OCI-LY1 (cell line): ENCODE measurements around the gene ZFYVE26.

ENCODE experiments used
- H2AFZ ChIP-seq: fragments of 200-600 bp; sonication (generic), shearing (Covaris generic); 2 replicates; pipeline ENCODE4 v1.6.0; 2014; ENCODE audit warnings: antibody characterized with exemption, mild to moderate bottlenecking, low read length
- H3F3A ChIP-seq: fragments of 200-600 bp; sonication (generic), shearing (Covaris generic); 2 replicates; pipeline ENCODE4 v1.6.0; 2014; ENCODE audit warnings: mild to moderate bottlenecking, antibody characterized with exemption, low read length, moderate library complexity; ENCODE audit not compliant: insufficient read depth
- H3K27ac ChIP-seq: fragments of 200-600 bp; sonication (generic); 2 replicates; pipeline ENCODE4 v1.5.1; 2014; ENCODE audit warnings: low read length, mixed run types, mild to moderate bottlenecking, low read depth; ENCODE audit not compliant: poor library complexity, severe bottlenecking
- H3K27me3 ChIP-seq: fragments of 200-600 bp; sonication (generic); 2 replicates; pipeline ENCODE4 v1.6.0; 2014; ENCODE audit warnings: antibody characterized with exemption, mild to moderate bottlenecking, low read length, moderate library complexity; ENCODE audit not compliant: insufficient read depth
- H3K36me3 ChIP-seq: fragments of 200-600 bp; sonication (generic); 2 replicates; pipeline ENCODE4 v1.6.1; 2014; ENCODE audit warnings: mild to moderate bottlenecking, antibody characterized with exemption, low read length, moderate library complexity, mixed read lengths; ENCODE audit not compliant: insufficient read depth
- H3K4me1 ChIP-seq: fragments of 200-600 bp; sonication (generic); 2 replicates; pipeline ENCODE4 v1.5.1; 2014; ENCODE audit warnings: mild to moderate bottlenecking, low read length, moderate library complexity; ENCODE audit not compliant: insufficient read depth, severe bottlenecking
- H3K4me2 ChIP-seq: fragments of 200-600 bp; sonication (generic), shearing (Covaris generic); 2 replicates; pipeline ENCODE4 v1.6.1; 2014; ENCODE audit warnings: low read length
- H3K4me3 ChIP-seq: fragments of 200-600 bp; sonication (generic); 2 replicates; pipeline ENCODE4 v1.5.1; 2014; ENCODE audit warnings: low read length, low read depth, mild to moderate bottlenecking, mixed read lengths; ENCODE audit not compliant: poor library complexity, severe bottlenecking
- H3K79me2 ChIP-seq: fragments of 200-600 bp; shearing (Covaris generic); 2 replicates; pipeline ENCODE4 v1.6.1; 2016; ENCODE audit warnings: mixed run types, low read length, mixed read lengths; ENCODE audit not compliant: insufficient read depth
- H3K9ac ChIP-seq: fragments of 200-600 bp; sonication (generic), shearing (Covaris generic); 2 replicates; pipeline ENCODE4 v1.6.1; 2014; ENCODE audit warnings: mild to moderate bottlenecking, low read length, mixed read lengths
- H3K9me2 ChIP-seq: fragments of 200-600 bp; sonication (generic), shearing (Covaris generic); 2 replicates; pipeline ENCODE4 v1.6.1; 2014; ENCODE audit warnings: low read depth, mild to moderate bottlenecking, low read length, mixed read lengths
- H3K9me3 ChIP-seq: fragments of 200-600 bp; shearing (Covaris generic); 2 replicates; pipeline ENCODE4 v1.6.1; 2014; ENCODE audit warnings: low read length, mixed read lengths
- H4K20me1 ChIP-seq: fragments of 200-600 bp; sonication (generic), shearing (Covaris generic); 2 replicates; pipeline ENCODE4 v1.6.0; 2016; ENCODE audit warnings: mild to moderate bottlenecking, low read length; ENCODE audit not compliant: insufficient read depth
- CTCF ChIP-seq: fragments of 200-600 bp; sonication (generic), shearing (Covaris generic); IDR thresholded peaks from 2 replicates; pipeline ENCODE4 v1.5.1; 2017; ENCODE audit warnings: mild to moderate bottlenecking, antibody characterized with exemption, low read length, moderate library complexity, mixed read lengths
- EZH2 ChIP-seq: fragments of 200-600 bp; sonication (generic), shearing (Covaris generic); IDR thresholded peaks from 2 replicates; pipeline ENCODE4 v1.8.0; 2017; ENCODE audit warnings: borderline replicate concordance, mixed run types, mild to moderate bottlenecking, antibody characterized with exemption, low read length, moderate library complexity, mixed read lengths

The ZFYVE26 gene

GRCh38 chr14:67735336-67736147, 80.8 kb downstream of the ZFYVE26 start:
- H3K36me3 ChIP-seq: no peaks in the 10 kb centered on the region
- no peaks in the 10 kb centered on the region for H3K4me1 ChIP-seq
- no peaks in the 10 kb centered on the region for H3K9me3 ChIP-seq
- TF ChIP-seq CTCF: no peak
- TF ChIP-seq EZH2: no peak
- H3K27me3 ChIP-seq: no peaks in the 10 kb centered on the region; the same call in 1 of the 2 replicates
- H4K20me1 ChIP-seq: no peaks in the 10 kb centered on the region
- no peak overlapping the region for H3K9ac ChIP-seq
- no peak overlapping the region for H2AFZ ChIP-seq
- H3K4me3 ChIP-seq: no peak overlapping the region
- H3F3A ChIP-seq: no peaks in the 10 kb centered on the region
- no peak overlapping the region for H3K27ac ChIP-seq
- no peak overlapping the region for H3K4me2 ChIP-seq
- H3K9me2 ChIP-seq: no peaks in the 10 kb centered on the region
- no peaks in the 10 kb centered on the region for H3K79me2 ChIP-seq

- no peaks in the 10 kb centered on the region for H3K9me3 ChIP-seq
- H3K27ac ChIP-seq: no peak overlapping the region
- H3K4me2 ChIP-seq: no peak overlapping the region
- no peaks in the 10 kb centered on the region for H3K79me2 ChIP-seq
- no peak overlapping the region for H2AFZ ChIP-seq
- no peaks in the 10 kb centered on the region for H3K4me1 ChIP-seq
- H3K4me3 ChIP-seq: no peak overlapping the region
- no peak for TF ChIP-seq CTCF
- no peak for TF ChIP-seq EZH2
- no peaks in the 10 kb centered on the region for H4K20me1 ChIP-seq
- H3F3A ChIP-seq: no peaks in the 10 kb centered on the region
- H3K9ac ChIP-seq: no peak overlapping the region
- no peaks in the 10 kb centered on the region; the same call in 1 of the 2 replicates for H3K27me3 ChIP-seq
- H3K9me2 ChIP-seq: no peaks in the 10 kb centered on the region
- H3K36me3 ChIP-seq: no peaks in the 10 kb centered on the region
These were observed 81.7 kb downstream of the ZFYVE26 start for GRCh38 chr14:67734675-67735074.

- no peaks in the 10 kb centered on the region for H3K79me2 ChIP-seq
- H3K4me1 ChIP-seq: no peaks in the 10 kb centered on the region
- no peak overlapping the region for H3K27ac ChIP-seq
- no peak overlapping the region for H2AFZ ChIP-seq
- H3K9me3 ChIP-seq: no peaks in the 10 kb centered on the region
- H3K27me3 ChIP-seq: no peaks in the 10 kb centered on the region; the same call in 1 of the 2 replicates
- TF ChIP-seq CTCF (no peak), EZH2 (no peak)
- H3K4me3 ChIP-seq: no peak overlapping the region
- no peaks in the 10 kb centered on the region for H4K20me1 ChIP-seq
- no peak overlapping the region for H3K9ac ChIP-seq
- no peaks in the 10 kb centered on the region for H3F3A ChIP-seq
- no peaks in the 10 kb centered on the region for H3K36me3 ChIP-seq
- H3K9me2 ChIP-seq: no peaks in the 10 kb centered on the region
- no peak overlapping the region for H3K4me2 ChIP-seq
These were observed 82.8 kb downstream of the ZFYVE26 start for GRCh38 chr14:67733616-67734015.
